Fibroblast of lung (primary cell): ENCODE data around the gene NKD1. TPM values are rescaled to one million over a fixed set of nuclear protein-coding genes. Genes with fewer than 3 reads are reported as not detected.
A peak's percentile ranks its signal among the peaks of the same experiment; 100 is the strongest.
"Not testable (repeated sequence)": the region's sequence is repeated elsewhere in the genome, so short reads cannot be mapped to it uniquely, and the experiment has no call there.

Experiments
- DNase-seq, 2 donors: peaks; one replicate each; pipeline versions ENCODE4 v3.0.0 to v3.0.0-alpha.2; 2010; ENCODE audit warnings: low read depth in 2 of 2
- H2AFZ ChIP-seq: 2 replicates; pipeline ENCODE4 v1.5.1; 2012; ENCODE audit warnings: low read length, control low read depth, inconsistent platforms
- H3K27ac ChIP-seq: 2 replicates; pipeline ENCODE4 v1.5.1; 2011; ENCODE audit warnings: low read length, control low read depth; ENCODE audit not compliant: insufficient read depth
- H3K27me3 ChIP-seq: 2 replicates; pipeline ENCODE4 v1.5.1; 2011; ENCODE audit warnings: mild to moderate bottlenecking, low read length; ENCODE audit not compliant: control insufficient read depth, insufficient read depth
- H3K36me3 ChIP-seq: 2 replicates; pipeline ENCODE4 v1.5.1; 2011; ENCODE audit warnings: low read length; ENCODE audit not compliant: control insufficient read depth, insufficient read depth
- H3K4me1 ChIP-seq: 2 replicates; pipeline ENCODE4 v1.5.1; 2011; ENCODE audit warnings: low read length; ENCODE audit not compliant: control insufficient read depth, insufficient read depth; ENCODE audit errors: extremely low read depth
- H3K4me2 ChIP-seq: 2 replicates; pipeline ENCODE4 v1.5.1; 2011; ENCODE audit warnings: low read length, control low read depth; ENCODE audit not compliant: insufficient read depth; ENCODE audit errors: extremely low read depth
- H3K4me3 ChIP-seq, 4 experiments: fragments of 200-600 bp in 1 of 4; sonication (generic) in 1 of 4; replicated peaks in 1 of 4; 2 replicates each; pipeline ENCODE4 v1.5.1; 2011 to 2016; ENCODE audit warnings: low read length in 4 of 4, low read depth in 3 of 4, mild to moderate bottlenecking in 3 of 4, control low read depth in 2 of 4, inconsistent platforms in 1 of 4, mixed read lengths in 1 of 4; ENCODE audit not compliant: insufficient read depth in 1 of 4; ENCODE audit errors: control extremely low read depth in 1 of 4
- H3K79me2 ChIP-seq: 2 replicates; pipeline ENCODE4 v1.5.1; 2012; ENCODE audit warnings: mild to moderate bottlenecking, low read length, inconsistent platforms; ENCODE audit not compliant: control insufficient read depth, insufficient read depth
- H3K9ac ChIP-seq: 2 replicates; pipeline ENCODE4 v1.5.1; 2011; ENCODE audit warnings: mild to moderate bottlenecking, low read length, control low read depth; ENCODE audit not compliant: insufficient read depth
- H3K9me3 ChIP-seq: 2 replicates; pipeline ENCODE4 v1.5.1; 2012; ENCODE audit warnings: low read depth, low read length; ENCODE audit not compliant: control insufficient read depth, insufficient read depth
- H4K20me1 ChIP-seq: 2 replicates; pipeline ENCODE4 v1.5.1; 2011; ENCODE audit warnings: low read length; ENCODE audit not compliant: control insufficient read depth, insufficient read depth; ENCODE audit errors: extremely low read depth
- CTCF ChIP-seq, 2 donors: IDR thresholded peaks in 1 of 2; conservative IDR thresholded peaks in 1 of 2; 1 replicate in 1 of 2; 2 replicates in 1 of 2; pipeline ENCODE4 v1.5.1; 2011 to 2012; ENCODE audit warnings: low read length in 2 of 2, control low read depth in 1 of 2, inconsistent platforms in 1 of 2, low read depth in 1 of 2, mild to moderate bottlenecking in 1 of 2
- EZH2 ChIP-seq: IDR thresholded peaks from 2 replicates; pipeline ENCODE4 v1.5.1; 2012; ENCODE audit warnings: low read length, control low read depth, mild to moderate bottlenecking; ENCODE audit errors: missing control alignments
- polyA plus RNA-seq, 2 donors: library from polyadenylated mRNA; depleted of rRNA in 1 of 2; stranded (reverse) in 1 of 2; unstranded in 1 of 2; fragments of >200 nt; gene quantifications; 2 replicates each; pipeline ENCODE4 v1.2.1, GENCODE V29; 2011 to 2012; ENCODE audit warnings: missing spikeins in 1 of 2
- total RNA-seq: library from RNA; depleted of rRNA; stranded (reverse); fragments of >200 nt; gene quantifications from 2 replicates; pipeline ENCODE4 v1.2.1, GENCODE V29; 2014

The NKD1 gene
- total and polyA plus RNA-seq, 2 donors (not counting 1 experiment from before 2014, with no cell fraction given): under 0.01 to 0.12 TPM

GRCh38 chr16:50576403-50577113, 28.4 kb downstream of the NKD1 start:
- Histone ChIP-seq H3K4me1 (no peaks in the 10 kb centered on the region), H3K4me3 (no peak overlapping the region), H3K36me3 (no peaks in the 10 kb centered on the region), H3K9ac (no peak overlapping the region), H3K27me3 (no peaks in the 10 kb centered on the region), H4K20me1 (no peaks in the 10 kb centered on the region), H3K9me3 (no peaks in the 10 kb centered on the region), H2AFZ (no peak overlapping the region), H3K4me2 (no peak overlapping the region), H3K79me2 (no peaks in the 10 kb centered on the region), H3K27ac (no peak overlapping the region)
- DNase-seq: no peak
- TF ChIP-seq EZH2 (no peak), CTCF (conservative IDR thresholded peaks at IDR 0.05 in 1 of 2, IDR thresholded peaks at IDR 0.05 in 1 of 2; ENCODE audit: low read depth in 1 of 2, low read length in 2 of 2) (no peak)

GRCh38 chr16:50578137-50578536, 29.9 kb downstream of the NKD1 start:
- Histone ChIP-seq H3K79me2 (no peaks in the 10 kb centered on the region), H3K36me3 (no peaks in the 10 kb centered on the region), H3K4me3 (no peak overlapping the region), H3K9ac (no peak overlapping the region), H3K9me3 (no peaks in the 10 kb centered on the region), H3K27ac (no peak overlapping the region), H3K4me2 (no peak overlapping the region), H3K27me3 (no peaks in the 10 kb centered on the region), H3K4me1 (no peaks in the 10 kb centered on the region), H4K20me1 (peaks cover 2% of the 10 kb centered on the region), H2AFZ (no peak overlapping the region)
- DNase-seq: peak in 1 of 2 donors; percentile 8
- TF ChIP-seq CTCF (conservative IDR thresholded peaks at IDR 0.05 in 1 of 2, IDR thresholded peaks at IDR 0.05 in 1 of 2; ENCODE audit: low read depth in 1 of 2, low read length in 2 of 2) (no peak), EZH2 (no peak)

- not testable (repeated sequence) for H3K27ac ChIP-seq, H3K9ac ChIP-seq, DNase-seq, H4K20me1 ChIP-seq, H3K27me3 ChIP-seq, H3K36me3 ChIP-seq, H3K79me2 ChIP-seq, H3K9me3 ChIP-seq, H3K4me2 ChIP-seq, H3K4me1 ChIP-seq, H2AFZ ChIP-seq, H3K4me3 ChIP-seq
Observed at GRCh38 chr16:50579373-50579772, 31.2 kb downstream of the NKD1 start.
